ENCODE results near the gene EPX.

The EPX gene

GRCh38 chr17:58172369-58173071 lies 20.0 kb upstream of the EPX start:
- DNase-seq (ENCODE audit: low spot score), result peak; percentile 16
- Mint-ChIP-seq H3K9me3 (no peaks in the 10 kb centered on the region), H3K36me3 (ENCODE audit: low read depth) (no peaks in the 10 kb centered on the region), H3K4me1 (ENCODE audit: low read depth) (peaks cover 28% of the 10 kb centered on the region), H3K4me3 (no peak overlapping the region), H3K27me3 (ENCODE audit: low read depth) (peaks cover 17% of the 10 kb centered on the region), H3K27ac (no peak overlapping the region)

DNA sequence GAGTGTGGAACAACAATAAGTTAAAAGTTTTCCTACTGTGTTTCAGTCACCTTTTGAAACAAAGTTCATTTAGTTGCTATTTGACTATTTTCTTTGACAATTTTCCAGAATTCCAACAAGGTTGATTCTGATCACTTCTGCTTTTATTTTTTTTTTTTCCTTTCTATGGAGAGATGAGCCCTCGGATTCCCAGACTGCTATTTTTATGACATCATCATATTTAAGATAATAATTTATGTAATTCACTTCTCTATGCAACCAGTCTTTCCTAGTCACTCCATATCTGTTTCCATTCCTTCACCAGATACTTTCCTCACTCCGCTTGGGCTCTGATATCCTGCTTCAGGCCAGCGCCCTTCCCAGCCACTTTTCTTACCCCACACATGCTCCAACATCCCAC lies 17.7 kb upstream of the EPX start:
- Mint-ChIP-seq H3K36me3 (ENCODE audit: low read depth) (no peaks in the 10 kb centered on the region), H3K9me3 (no peaks in the 10 kb centered on the region), H3K4me3 (no peak overlapping the region), H3K27ac (no peak overlapping the region), H3K4me1 (ENCODE audit: low read depth) (peaks cover 25% of the 10 kb centered on the region), H3K27me3 (ENCODE audit: low read depth) (peaks cover 10% of the 10 kb centered on the region)
- DNase-seq (ENCODE audit: low spot score), result no peak

GRCh38 chr17:58176200-58176599 lies 16.3 kb upstream of the EPX start:
- Mint-ChIP-seq H3K27ac (no peak overlapping the region), H3K9me3 (no peaks in the 10 kb centered on the region), H3K4me1 (ENCODE audit: low read depth) (peaks cover 14% of the 10 kb centered on the region), H3K27me3 (ENCODE audit: low read depth) (peaks cover 10% of the 10 kb centered on the region), H3K4me3 (no peak overlapping the region), H3K36me3 (ENCODE audit: low read depth) (no peaks in the 10 kb centered on the region)
- no peak for DNase-seq (ENCODE audit: low spot score)

GRCh38 chr17:58181796-58182195 lies 10.7 kb upstream of the EPX start:
- H3K4me1 Mint-ChIP-seq (ENCODE audit: low read depth), result no peaks in the 10 kb centered on the region
- no peaks in the 10 kb centered on the region for H3K9me3 Mint-ChIP-seq
- no peak overlapping the region for H3K4me3 Mint-ChIP-seq
- no peaks in the 10 kb centered on the region for H3K36me3 Mint-ChIP-seq (ENCODE audit: low read depth)
- no peaks in the 10 kb centered on the region for H3K27me3 Mint-ChIP-seq (ENCODE audit: low read depth)
- H3K27ac Mint-ChIP-seq, result no peak overlapping the region
- no peak for DNase-seq (ENCODE audit: low spot score)

DNA sequence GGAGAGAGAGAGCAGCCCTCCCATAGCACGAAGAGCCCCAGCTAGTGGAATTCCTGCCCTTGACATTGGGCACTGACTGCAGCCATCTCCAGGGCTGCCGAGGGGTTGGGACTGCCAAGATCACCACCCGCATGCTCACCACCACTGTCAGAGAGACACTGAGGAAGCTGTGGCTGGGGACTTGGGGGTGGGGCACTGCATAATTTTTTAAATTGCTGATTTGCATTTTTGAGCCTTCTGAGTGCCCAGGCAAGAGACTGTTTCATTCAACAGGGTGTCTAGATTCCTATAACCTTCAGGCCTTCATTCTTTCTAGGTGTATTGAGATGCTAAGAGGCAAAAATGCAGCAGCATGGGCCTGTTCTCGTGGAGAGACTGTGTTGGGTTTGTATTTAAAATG lies 9.0 kb upstream of the EPX start:
- H3K27ac Mint-ChIP-seq, result no peak overlapping the region

GRCh38 chr17:58184308-58184985 lies 8.1 kb upstream of the EPX start:
- Mint-ChIP-seq H3K4me1 (ENCODE audit: low read depth) (no peaks in the 10 kb centered on the region), H3K36me3 (ENCODE audit: low read depth) (no peaks in the 10 kb centered on the region), H3K27me3 (ENCODE audit: low read depth) (peaks cover 2% of the 10 kb centered on the region), H3K4me3 (no peak overlapping the region), H3K27ac (no peak overlapping the region), H3K9me3 (no peaks in the 10 kb centered on the region)
- no peak for DNase-seq (ENCODE audit: low spot score)

More for the DNA sequence above, 9.0 kb upstream of the EPX start:
- Mint-ChIP-seq H3K4me1 (ENCODE audit: low read depth) (no peaks in the 10 kb centered on the region), H3K27me3 (ENCODE audit: low read depth) (peaks cover 2% of the 10 kb centered on the region), H3K36me3 (ENCODE audit: low read depth) (no peaks in the 10 kb centered on the region), H3K4me3 (no peak overlapping the region), H3K9me3 (no peaks in the 10 kb centered on the region)
- DNase-seq (ENCODE audit: low spot score), result no peak

GRCh38 chr17:58184986-58185761 lies 7.4 kb upstream of the EPX start:
- no peaks in the 10 kb centered on the region for H3K9me3 Mint-ChIP-seq
- no peak overlapping the region for H3K27ac Mint-ChIP-seq
- no peaks in the 10 kb centered on the region for H3K36me3 Mint-ChIP-seq (ENCODE audit: low read depth)
- no peaks in the 10 kb centered on the region for H3K4me1 Mint-ChIP-seq (ENCODE audit: low read depth)
- DNase-seq (ENCODE audit: low spot score), result no peak
- peaks cover 2% of the 10 kb centered on the region for H3K27me3 Mint-ChIP-seq (ENCODE audit: low read depth)
- H3K4me3 Mint-ChIP-seq, result no peak overlapping the region

- Mint-ChIP-seq H3K9me3 (no peaks in the 10 kb centered on the region), H3K4me3 (no peak overlapping the region), H3K27ac (no peak overlapping the region), H3K36me3 (ENCODE audit: low read depth) (no peaks in the 10 kb centered on the region), H3K27me3 (ENCODE audit: low read depth) (peaks cover 4% of the 10 kb centered on the region), H3K4me1 (ENCODE audit: low read depth) (no peaks in the 10 kb centered on the region)
- DNase-seq (ENCODE audit: low spot score), result no peak
These were observed 5.9 kb upstream of the EPX start for GRCh38 chr17:58186591-58186990.

GRCh38 chr17:58187063-58187462 lies 5.5 kb upstream of the EPX start:
- DNase-seq (ENCODE audit: low spot score), result no peak
- H3K9me3 Mint-ChIP-seq, result no peaks in the 10 kb centered on the region
- no peaks in the 10 kb centered on the region for H3K36me3 Mint-ChIP-seq (ENCODE audit: low read depth)
- peaks cover 4% of the 10 kb centered on the region for H3K27me3 Mint-ChIP-seq (ENCODE audit: low read depth)
- H3K4me1 Mint-ChIP-seq (ENCODE audit: low read depth), result no peaks in the 10 kb centered on the region
- no peak overlapping the region for H3K27ac Mint-ChIP-seq
- no peak overlapping the region for H3K4me3 Mint-ChIP-seq

GRCh38 chr17:58187675-58188074 lies 4.9 kb upstream of the EPX start:
- H3K36me3 Mint-ChIP-seq (ENCODE audit: low read depth), result no peaks in the 10 kb centered on the region
- no peaks in the 10 kb centered on the region for H3K4me1 Mint-ChIP-seq (ENCODE audit: low read depth)
- H3K9me3 Mint-ChIP-seq, result no peaks in the 10 kb centered on the region
- H3K4me3 Mint-ChIP-seq, result no peak overlapping the region
- peaks cover 4% of the 10 kb centered on the region for H3K27me3 Mint-ChIP-seq (ENCODE audit: low read depth)
- DNase-seq (ENCODE audit: low spot score), result no peak
- no peak overlapping the region for H3K27ac Mint-ChIP-seq

DNA sequence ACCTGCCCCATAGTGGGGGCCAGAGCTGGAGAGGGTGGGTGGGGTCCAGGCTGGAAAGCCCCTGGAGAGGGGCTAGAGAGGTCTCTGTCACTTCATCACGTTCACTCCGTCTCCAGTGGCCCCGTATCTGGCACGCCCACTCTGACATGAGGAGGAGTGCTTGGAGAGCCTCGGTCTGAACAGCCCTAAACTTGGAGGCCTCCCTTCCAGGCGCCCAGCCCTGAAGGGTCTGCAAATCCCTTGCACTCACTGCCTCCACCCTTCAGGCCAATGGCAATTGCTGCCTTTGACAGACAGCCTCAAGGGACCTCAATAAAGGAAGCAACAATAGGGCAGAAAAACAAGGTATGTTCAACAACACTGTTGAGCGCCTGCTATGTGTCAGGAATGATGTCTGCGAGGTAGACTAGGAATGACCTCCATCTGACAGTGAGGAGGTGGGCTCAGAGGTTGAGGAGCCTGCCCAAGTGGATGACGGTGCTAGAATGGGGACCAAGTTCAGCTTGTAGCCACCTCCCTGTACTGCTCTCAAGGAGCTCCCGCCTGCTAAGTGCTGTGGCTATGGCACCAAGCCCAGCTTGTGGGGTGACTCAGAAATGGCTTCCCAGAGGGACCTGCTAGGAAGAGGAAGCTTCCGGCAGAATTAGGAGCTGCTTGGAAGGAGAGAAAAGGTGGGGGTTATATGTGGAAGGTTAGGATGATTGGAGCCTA lies 2.9 kb upstream of the EPX start:
- Mint-ChIP-seq H3K4me1 (ENCODE audit: low read depth) (no peaks in the 10 kb centered on the region), H3K27ac (no peak overlapping the region)

GRCh38 chr17:58191241-58191896 lies 1.2 kb upstream of the EPX start:
- Mint-ChIP-seq H3K9me3 (no peaks in the 10 kb centered on the region), H3K27me3 (ENCODE audit: low read depth) (peaks cover 4% of the 10 kb centered on the region), H3K4me1 (ENCODE audit: low read depth) (no peaks in the 10 kb centered on the region), H3K4me3 (no peak overlapping the region), H3K27ac (no peak overlapping the region), H3K36me3 (ENCODE audit: low read depth) (no peaks in the 10 kb centered on the region)
- DNase-seq (ENCODE audit: low spot score), result no peak

More for the DNA sequence above, 2.9 kb upstream of the EPX start:
- H3K9me3 Mint-ChIP-seq, result no peaks in the 10 kb centered on the region
- H3K36me3 Mint-ChIP-seq (ENCODE audit: low read depth), result no peaks in the 10 kb centered on the region
- DNase-seq (ENCODE audit: low spot score), result no peak
- no peak overlapping the region for H3K4me3 Mint-ChIP-seq
- peaks cover 4% of the 10 kb centered on the region for H3K27me3 Mint-ChIP-seq (ENCODE audit: low read depth)

DNA sequence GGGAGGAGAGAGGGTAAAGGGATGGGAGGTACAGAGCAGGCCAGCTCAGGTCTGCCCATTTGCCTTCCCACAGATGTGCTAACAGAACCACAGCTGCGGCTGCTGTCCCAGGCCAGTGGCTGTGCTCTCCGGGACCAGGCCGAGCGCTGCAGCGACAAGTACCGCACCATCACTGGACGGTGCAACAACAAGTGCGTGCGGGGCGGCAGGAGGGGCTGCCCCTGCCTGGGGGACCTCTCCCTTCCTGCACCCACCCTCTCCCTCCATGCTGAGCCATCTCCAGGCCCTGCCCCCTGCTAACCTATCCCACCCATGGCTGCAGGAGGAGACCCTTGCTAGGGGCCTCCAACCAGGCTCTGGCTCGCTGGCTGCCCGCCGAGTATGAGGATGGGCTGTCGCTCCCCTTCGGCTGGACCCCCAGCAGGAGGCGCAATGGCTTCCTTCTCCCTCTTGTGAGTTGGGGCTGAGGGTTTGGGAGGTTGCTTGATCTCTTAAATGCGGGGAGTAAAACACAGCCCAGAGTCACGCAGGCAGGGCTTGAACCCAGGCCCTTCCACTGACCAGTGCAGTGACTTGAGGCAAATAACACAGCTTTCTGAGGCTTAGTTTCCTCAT lies 1.2 kb downstream of the EPX start:
- Mint-ChIP-seq H3K36me3 (ENCODE audit: low read depth) (no peaks in the 10 kb centered on the region), H3K4me3 (no peak overlapping the region), H3K27ac (no peak overlapping the region), H3K27me3 (ENCODE audit: low read depth) (peaks cover 2% of the 10 kb centered on the region), H3K9me3 (no peaks in the 10 kb centered on the region), H3K4me1 (ENCODE audit: low read depth) (no peaks in the 10 kb centered on the region)
- no peak for DNase-seq (ENCODE audit: low spot score)
